ENCODE data around the gene ULK4.

ULK4 gene

DNA sequence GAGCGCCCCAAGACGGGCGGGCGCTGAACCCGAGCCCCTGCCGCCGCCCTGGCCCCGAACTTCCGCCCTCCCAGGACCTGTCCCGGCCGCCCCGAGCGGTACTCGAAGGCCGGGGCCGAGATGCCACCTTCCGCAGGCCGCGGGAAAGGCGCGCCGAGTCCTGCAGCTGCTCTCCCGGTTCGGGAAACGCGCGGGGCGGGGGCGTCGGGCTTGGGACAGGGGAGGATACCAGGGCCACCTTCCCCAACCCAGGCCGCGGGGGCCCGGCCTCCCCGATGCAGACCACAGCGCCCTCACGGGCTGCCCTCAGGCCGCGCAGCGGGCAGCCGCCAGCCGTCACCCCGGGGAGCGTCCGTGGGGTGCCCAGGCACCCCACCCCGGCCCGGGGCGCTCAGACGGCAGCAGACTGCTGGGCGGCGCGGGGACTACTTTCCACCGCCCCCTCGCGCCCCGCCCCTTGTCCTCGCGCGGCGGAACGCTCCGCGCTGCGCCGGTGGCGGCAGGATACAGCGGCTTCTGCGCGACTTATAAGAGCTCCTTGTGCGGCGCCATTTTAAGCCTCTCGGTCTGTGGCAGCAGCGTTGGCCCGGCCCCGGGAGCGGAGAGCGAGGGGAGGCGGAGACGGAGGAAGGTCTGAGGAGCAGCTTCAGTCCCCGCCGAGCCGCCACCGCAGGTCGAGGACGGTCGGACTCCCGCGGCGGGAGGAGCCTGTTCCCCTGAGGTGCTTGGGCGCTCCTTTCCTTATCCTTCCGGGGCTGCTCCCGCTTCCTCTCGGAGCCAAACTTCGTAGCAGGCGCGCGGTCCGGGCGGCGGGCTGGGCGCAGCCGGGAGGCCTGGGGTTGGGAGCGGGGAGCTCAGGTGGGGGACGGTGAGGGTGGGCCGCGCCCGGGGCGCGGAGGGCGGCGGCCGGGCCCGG is 762.7 kb downstream of the ULK4 start, which contains the start of gene CTNNB1:
Gene CTNNB1 (plus strand): TSS at position 556 of the 916 bp plus-strand sequence. CDS start 24,564 bp downstream, outside the sequence.
- peak; percentile 98 for DNase-seq (ENCODE audit: low read depth, low spot score)

DNA sequence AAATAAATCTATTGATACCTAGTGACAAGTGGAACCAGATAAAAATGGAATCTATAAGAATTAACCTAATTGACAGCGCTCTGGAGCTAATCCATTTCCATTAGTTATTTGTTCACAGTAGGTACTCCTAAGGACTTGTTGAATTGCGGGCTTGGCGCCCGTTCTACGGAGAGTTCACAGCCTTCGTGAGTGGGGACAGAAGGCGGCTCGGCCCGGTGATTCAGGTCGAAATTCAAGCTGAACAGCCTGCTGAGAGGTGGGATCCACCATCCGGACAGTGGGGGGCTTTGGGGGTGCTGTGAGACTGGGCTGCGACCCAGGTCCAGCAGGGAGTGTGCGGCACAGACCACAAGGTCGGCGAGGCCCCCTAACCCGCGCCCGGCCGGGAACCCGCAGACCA is 763.4 kb downstream of the ULK4 start:
- peak; percentile 61 for DNase-seq (ENCODE audit: low read depth, low spot score)

DNA sequence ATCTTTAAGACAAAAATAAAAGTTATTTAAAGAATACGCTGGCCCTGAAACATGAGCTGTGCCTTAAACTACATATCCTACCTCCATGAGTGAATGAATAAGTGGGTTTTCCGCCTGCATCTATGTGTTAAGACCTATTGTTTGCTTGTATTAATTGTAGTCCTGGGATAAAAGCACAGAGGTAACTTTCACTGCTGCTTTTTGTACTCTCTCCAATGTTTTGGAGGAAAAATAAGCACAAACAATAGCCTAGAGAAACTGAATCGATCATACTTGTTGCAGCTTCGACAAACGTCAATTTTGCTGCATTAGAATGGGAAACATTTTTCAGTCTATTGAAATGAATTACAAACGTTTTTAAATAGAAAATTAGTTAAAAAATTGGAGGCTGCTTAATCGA is 763.9 kb downstream of the ULK4 start:
- no peak for DNase-seq (ENCODE audit: low read depth, low spot score)

Data from astrocyte of the hippocampus (primary cell).